ENCODE measurements around the gene LTBP2. TPM values are rescaled to one million over a fixed set of nuclear protein-coding genes. Genes with fewer than 3 reads are reported as not detected.

The LTBP2 gene
- total RNA-seq, 4 donors from 2014 or later = 81.3 to 240 (median 189) TPM

- 68 to 73% methylated on average over 3 of the region's 3 CpGs for WGBS, 2 donors
- Histone ChIP-seq H3K9me3 (no peaks in the 10 kb centered on the region), H3K4me3 (replicated peaks in 1 of 3) (no peak overlapping the region), H3K27ac (no peak overlapping the region), H3K27me3 (no peaks in the 10 kb centered on the region), H3K36me3 (peaks cover 13 to 24% of the 10 kb centered on the region in 2 donors), H3K4me1 (peaks cover 8 to 19% of the 10 kb centered on the region in 2 donors)
- intact Hi-C loops (cut with DNase I) = no loop called here
- no peak for DNase-seq
- TF ChIP-seq, protein P1, sequence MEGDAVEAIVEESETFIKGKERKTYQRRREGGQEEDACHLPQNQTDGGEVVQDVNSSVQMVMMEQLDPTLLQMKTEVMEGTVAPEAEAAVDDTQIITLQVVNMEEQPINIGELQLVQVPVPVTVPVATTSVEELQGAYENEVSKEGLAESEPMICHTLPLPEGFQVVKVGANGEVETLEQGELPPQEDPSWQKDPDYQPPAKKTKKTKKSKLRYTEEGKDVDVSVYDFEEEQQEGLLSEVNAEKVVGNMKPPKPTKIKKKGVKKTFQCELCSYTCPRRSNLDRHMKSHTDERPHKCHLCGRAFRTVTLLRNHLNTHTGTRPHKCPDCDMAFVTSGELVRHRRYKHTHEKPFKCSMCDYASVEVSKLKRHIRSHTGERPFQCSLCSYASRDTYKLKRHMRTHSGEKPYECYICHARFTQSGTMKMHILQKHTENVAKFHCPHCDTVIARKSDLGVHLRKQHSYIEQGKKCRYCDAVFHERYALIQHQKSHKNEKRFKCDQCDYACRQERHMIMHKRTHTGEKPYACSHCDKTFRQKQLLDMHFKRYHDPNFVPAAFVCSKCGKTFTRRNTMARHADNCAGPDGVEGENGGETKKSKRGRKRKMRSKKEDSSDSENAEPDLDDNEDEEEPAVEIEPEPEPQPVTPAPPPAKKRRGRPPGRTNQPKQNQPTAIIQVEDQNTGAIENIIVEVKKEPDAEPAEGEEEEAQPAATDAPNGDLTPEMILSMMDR (IDR thresholded peaks at IDR 0.05) = no peak
- TF ChIP-seq POLR2A (IDR thresholded peaks at IDR 0.05) = no peak
These were observed 136.4 kb downstream of the LTBP2 start for GRCh38 chr14:74475678-74476077.

DNA sequence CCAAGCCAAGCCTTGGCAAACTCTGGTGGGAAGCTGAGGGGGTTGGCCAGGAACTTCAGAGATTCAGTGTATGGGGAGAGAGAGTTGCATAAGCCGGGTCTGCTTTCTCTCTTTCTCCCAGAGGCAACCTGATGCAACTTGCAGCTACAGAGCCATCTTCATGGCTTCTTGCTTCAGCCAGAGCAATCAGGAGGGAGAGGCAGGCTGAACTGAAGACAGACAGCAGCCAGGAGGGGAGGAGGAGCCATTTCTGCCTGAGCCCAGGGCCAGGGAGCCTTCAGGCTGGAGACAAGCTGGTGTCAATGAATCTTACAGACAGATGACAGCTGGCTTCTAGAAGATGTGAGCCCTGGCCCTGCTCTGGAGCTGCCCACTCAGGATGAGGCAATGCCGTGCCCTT is 137.7 kb downstream of the LTBP2 start:
- Histone ChIP-seq H3K27me3 (no peaks in the 10 kb centered on the region), H3K4me1 (peaks cover 6 to 23% of the 10 kb centered on the region in 2 donors), H3K36me3 (peaks cover 13 to 18% of the 10 kb centered on the region in 2 donors), H3K9me3 (no peaks in the 10 kb centered on the region), H3K4me3 (replicated peaks in 1 of 3) (no peak overlapping the region), H3K27ac (no peak overlapping the region)
- no peak for DNase-seq
- 85 to 86% methylated on average over 2 of the region's 2 CpGs for WGBS, 2 donors
- no peak for TF ChIP-seq POLR2A (IDR thresholded peaks at IDR 0.05)
- TF ChIP-seq, protein P1 (IDR thresholded peaks at IDR 0.05) = no peak
- intact Hi-C loops (cut with DNase I) = no loop called here

DNA sequence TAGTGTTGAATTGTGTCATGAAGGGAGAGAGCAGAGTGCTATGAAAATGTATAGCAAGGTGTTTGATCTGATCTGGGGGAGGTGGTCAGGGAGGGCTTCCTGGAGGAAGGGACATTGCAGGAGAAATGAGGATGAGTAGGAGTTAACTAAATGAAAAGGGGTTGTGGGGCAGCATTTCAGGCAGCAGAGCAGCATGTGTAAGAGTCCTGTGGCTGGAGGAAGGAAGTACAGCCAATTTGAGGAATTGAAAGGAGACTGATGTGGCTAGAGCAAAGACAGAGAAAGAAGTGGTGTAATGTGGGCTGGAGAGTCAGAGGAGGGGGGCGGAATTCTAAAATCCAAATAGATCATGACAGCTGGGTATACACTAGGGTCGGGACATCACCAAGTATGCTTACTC is 139.4 kb downstream of the LTBP2 start:
- TF ChIP-seq, protein P1 (IDR thresholded peaks at IDR 0.05) = no peak
- TF ChIP-seq POLR2A (IDR thresholded peaks at IDR 0.05) = no peak
- Histone ChIP-seq H3K9me3 (no peaks in the 10 kb centered on the region), H3K4me1 (peaks cover 6 to 25% of the 10 kb centered on the region in 2 donors), H3K27ac (no peak overlapping the region), H3K36me3 (peaks cover 13 to 18% of the 10 kb centered on the region in 2 donors), H3K27me3 (no peaks in the 10 kb centered on the region), H3K4me3 (replicated peaks in 1 of 3) (no peak overlapping the region)
- 89 to 96% methylated on average over 2 of the region's 2 CpGs for WGBS, 2 donors
- no peak for DNase-seq
- intact Hi-C loops (cut with DNase I) = no loop called here

DNA sequence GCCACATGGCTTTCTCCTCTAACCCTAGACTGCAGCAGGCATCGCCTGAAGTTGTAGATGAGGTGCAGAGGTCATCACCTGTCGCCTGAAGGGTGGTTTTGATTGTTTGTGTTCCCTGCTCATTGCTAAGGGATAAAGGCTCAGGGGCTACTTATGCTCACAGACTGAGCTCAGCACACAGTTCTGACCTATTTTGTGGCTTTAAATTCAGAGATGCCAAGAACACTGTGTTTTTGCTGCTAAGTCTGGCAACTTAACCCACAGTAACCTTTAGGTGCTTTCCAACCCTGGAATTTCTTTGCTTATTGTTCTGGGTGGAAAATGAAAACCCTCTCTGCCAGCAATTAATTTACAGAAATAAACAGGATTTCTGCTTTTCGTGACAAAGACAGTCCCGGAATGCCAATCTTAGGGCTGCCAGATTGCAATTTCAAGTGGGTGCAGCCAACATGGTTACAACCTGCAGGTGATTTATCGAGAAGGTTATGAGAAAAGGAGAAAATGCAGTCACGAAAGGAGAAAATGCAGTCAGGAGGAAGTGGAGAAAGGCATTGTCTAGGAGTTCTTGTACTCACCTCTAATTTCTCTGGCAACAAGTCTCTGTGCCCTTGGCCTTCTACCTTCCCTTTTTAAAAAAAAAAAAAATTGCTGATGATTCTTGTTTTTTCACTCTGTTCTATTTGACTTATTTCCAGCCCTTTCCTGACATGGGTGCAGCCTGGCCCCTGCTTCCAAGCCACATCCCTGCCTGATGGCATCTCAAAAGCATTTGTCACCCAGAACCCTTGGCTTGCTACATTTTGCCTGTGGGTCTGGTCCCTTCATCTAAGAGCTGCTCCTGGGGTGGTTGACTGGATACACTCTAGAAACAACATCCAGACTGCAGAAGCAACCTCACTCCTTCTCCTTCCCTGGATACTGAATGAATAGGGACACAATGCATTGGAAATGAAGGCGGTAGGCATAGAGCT is 142.2 kb downstream of the LTBP2 start:
- H3K36me3 ChIP-seq = peaks cover 9 to 10% of the 10 kb centered on the region in 2 donors
- 59 to 67% methylated on average over 7 of the region's 7 CpGs for WGBS, 2 donors
- no peak overlapping the region for H3K4me3 ChIP-seq (replicated peaks in 1 of 3)
- peak overlapping the region in 2 of 3 donors; percentile 21 to 27 for H3K27ac ChIP-seq
- no peak for DNase-seq
- intact Hi-C loops (cut with DNase I) = no loop called here
- no peaks in the 10 kb centered on the region for H3K9me3 ChIP-seq
- H3K27me3 ChIP-seq = no peaks in the 10 kb centered on the region
- peaks cover 6 to 25% of the 10 kb centered on the region in 2 donors for H3K4me1 ChIP-seq
- TF ChIP-seq, protein P1 (IDR thresholded peaks at IDR 0.05) = no peak
- no peak for TF ChIP-seq POLR2A (IDR thresholded peaks at IDR 0.05)

DNA sequence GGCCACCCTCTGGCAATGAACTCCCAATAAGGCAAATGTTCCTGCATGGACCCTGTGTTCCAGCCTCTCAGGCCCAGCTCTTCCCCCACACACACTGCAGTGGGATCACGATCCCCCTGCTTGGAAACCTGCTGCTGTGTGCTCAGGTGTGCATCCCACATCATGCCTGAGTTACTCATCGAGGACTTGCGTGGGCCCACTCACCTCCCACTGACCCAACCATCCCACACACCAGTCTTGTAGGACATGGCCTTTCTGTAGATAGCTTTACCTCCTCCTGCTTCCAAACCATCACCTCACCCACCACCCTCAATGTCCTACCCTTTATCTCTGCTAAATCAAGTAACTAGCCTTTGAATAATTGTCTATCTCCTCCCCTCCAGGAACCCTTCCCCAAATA is 143.5 kb downstream of the LTBP2 start:
- intact Hi-C loops (cut with DNase I) = no loop called here
- DNase-seq = no peak
- Histone ChIP-seq H3K4me1 (peaks cover 6 to 25% of the 10 kb centered on the region in 2 donors), H3K9me3 (no peaks in the 10 kb centered on the region), H3K36me3 (no peaks in the 10 kb centered on the region), H3K4me3 (replicated peaks in 1 of 3) (no peak overlapping the region), H3K27me3 (no peaks in the 10 kb centered on the region), H3K27ac (no peak overlapping the region)
- WGBS, 2 donors = 81 to 92% methylated on average over 3 of the region's 3 CpGs
- TF ChIP-seq, protein P1 (IDR thresholded peaks at IDR 0.05) = no peak
- TF ChIP-seq POLR2A (IDR thresholded peaks at IDR 0.05) = no peak

Measured in thyroid gland (tissue), 4 donors.